Lung (tissue), 12 donors: Measurements from ENCODE around the gene LOXL1. TPM values are rescaled to one million over a fixed set of nuclear protein-coding genes. Genes with fewer than 3 reads are reported as not detected.
"Not testable (repeated sequence)": the region's sequence is repeated elsewhere in the genome, so short reads cannot be mapped to it uniquely, and the experiment has no call there.

ENCODE experiments used
- ATAC-seq: fragments of 200-7000 bp; cut with Tn5 transposase; one replicate; pipeline ENCODE4 v1.9.1; 2020; ENCODE audit warnings: moderate number of reproducible peaks; ENCODE audit not compliant: insufficient read depth, low FRiP score
- DNase-seq, 3 donors: peaks; one replicate each; pipeline ENCODE4 v3.0.0-alpha.2; 2013 to 2017
- H3K27ac ChIP-seq, 2 donors: one replicate each; pipeline ENCODE4 v1.5.1; 2013; ENCODE audit warnings: mild to moderate bottlenecking in 2 of 2, moderate library complexity in 2 of 2, control low read depth in 1 of 2, inconsistent platforms in 1 of 2, low read depth in 1 of 2, low read length in 1 of 2
- H3K27me3 ChIP-seq, 3 donors: one replicate each; pipeline ENCODE4 v1.5.1; 2013; ENCODE audit warnings: low read length in 2 of 3; ENCODE audit not compliant: control insufficient read depth in 3 of 3, insufficient read depth in 3 of 3
- H3K36me3 ChIP-seq, 4 donors: one replicate each; pipeline ENCODE4 v1.5.1; 2013; ENCODE audit warnings: low read length in 4 of 4, mild to moderate bottlenecking in 1 of 4, moderate library complexity in 1 of 4; ENCODE audit not compliant: control insufficient read depth in 4 of 4, insufficient read depth in 4 of 4
- H3K4me1 ChIP-seq, 5 donors: one replicate each; pipeline ENCODE4 v1.5.1; 2013; ENCODE audit warnings: low read length in 5 of 5, mild to moderate bottlenecking in 2 of 5, moderate library complexity in 1 of 5; ENCODE audit not compliant: control insufficient read depth in 5 of 5, insufficient read depth in 5 of 5
- H3K4me3 ChIP-seq: one replicate; pipeline ENCODE4 v1.5.1; 2013; ENCODE audit warnings: mild to moderate bottlenecking, control low read depth, moderate library complexity
- H3K9ac ChIP-seq, 2 donors: one replicate each; pipeline ENCODE4 v1.5.1; 2013; ENCODE audit warnings: low read length in 2 of 2, control low read depth in 1 of 2; ENCODE audit not compliant: insufficient read depth in 1 of 2
- H3K9me3 ChIP-seq, 4 donors: one replicate each; pipeline ENCODE4 v1.5.1; 2013; ENCODE audit warnings: low read length in 3 of 4, mild to moderate bottlenecking in 1 of 4, moderate library complexity in 1 of 4; ENCODE audit not compliant: control insufficient read depth in 4 of 4, insufficient read depth in 3 of 4
- CTCF ChIP-seq: IDR thresholded peaks from 2 replicates; pipeline ENCODE4 v1.5.1; 2012; ENCODE audit warnings: mild to moderate bottlenecking; ENCODE audit errors: control extremely low read depth, extremely low read depth
- WGBS, 2 donors: extraction: QIAGEN DNeasy Blood & Tissue Kit; methylation state at CpG; one replicate each; pipeline ENCODE4 v1.1.7; 2013; 5-methylcytosine and 5-hydroxymethylcytosine counted together
- polyA plus RNA-seq, 2 donors: library from polyadenylated mRNA; stranded (reverse); fragments of 200-250 nt; gene quantifications; one replicate each; pipeline ENCODE4 v1.2.1, GENCODE V29; 2013
- total RNA-seq, 2 donors: library from RNA; depleted of rRNA in 1 of 2; stranded (reverse); fragments of >200 nt in 1 of 2; gene quantifications; one replicate each; pipeline ENCODE4 v1.2.1, GENCODE V29; 2014 to 2021
- donor health status: control.
- donor health status: control.
- donor health status: Bipolar disorder and iron deficiency.
- donor health status: healthy.
- donor health status: DM: yes; HTN: yes; CAD: no.

LOXL1 gene
- total and polyA plus RNA-seq, 4 donors, result 9.4 to 25.3 (median 14.3) TPM

DNA sequence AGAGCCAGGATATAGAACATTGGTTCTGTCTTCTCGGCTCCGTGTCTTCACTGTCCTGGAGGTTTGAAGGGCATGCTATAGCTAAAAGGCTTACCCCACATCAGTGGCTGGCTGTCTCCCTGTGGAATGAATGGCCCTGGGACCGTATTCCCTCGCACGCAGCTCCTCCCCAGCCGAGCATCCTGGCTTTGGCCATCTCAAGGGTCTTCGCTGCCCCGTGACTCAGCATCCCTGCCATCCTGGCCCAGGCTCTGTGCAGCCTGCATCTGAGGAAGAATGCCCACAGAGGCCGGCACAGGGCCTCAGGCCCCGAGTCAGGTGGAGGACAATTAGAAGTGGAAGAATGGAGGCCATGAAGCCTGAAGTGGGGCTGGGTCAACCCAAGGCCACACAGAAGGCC, 11.0 kb downstream of the LOXL1 start:
- no peak for DNase-seq
- Histone ChIP-seq H3K9me3 (no peaks in the 10 kb centered on the region), H3K4me3 (no peak overlapping the region), H3K9ac (no peak overlapping the region), H3K36me3 (peaks cover 0 to 9% (median under 1%) of the 10 kb centered on the region in 4 donors), H3K27me3 (no peaks in the 10 kb centered on the region), H3K27ac (no peak overlapping the region), H3K4me1 (peaks cover 0 to 41% (median 21%) of the 10 kb centered on the region in 5 donors)
- ATAC-seq, result no peak
- WGBS, 2 donors, result 71 to 93% methylated on average over 9 to 10 of the region's 10 CpGs
- TF ChIP-seq CTCF, result no peak

- Histone ChIP-seq H3K9ac (no peak overlapping the region), H3K27ac (no peak overlapping the region), H3K4me3 (no peak overlapping the region), H3K9me3 (no peaks in the 10 kb centered on the region), H3K4me1 (peaks cover 0 to 41% (median 21%) of the 10 kb centered on the region in 5 donors), H3K27me3 (no peaks in the 10 kb centered on the region), H3K36me3 (peaks cover 0 to 7% (median under 1%) of the 10 kb centered on the region in 4 donors)
- ATAC-seq (no peak), DNase-seq (no peak)
- TF ChIP-seq CTCF, result no peak
- WGBS, 2 donors, result 97 to 98% methylated on average over 11 of the region's 11 CpGs
Measured at GRCh38 chr15:73937726-73938125, 11.5 kb downstream of the LOXL1 start.

GRCh38 chr15:73938516-73938915, 12.3 kb downstream of the LOXL1 start:
- whole genome bisulfite sequencing, 2 donors, result 90 to 98% methylated on average over 8 of the region's 8 CpGs
- H3K9me3 ChIP-seq, H3K27ac ChIP-seq, H3K27me3 ChIP-seq, ATAC-seq, H3K4me3 ChIP-seq, DNase-seq, H3K36me3 ChIP-seq, H3K9ac ChIP-seq: not testable (repeated sequence)
- peaks cover 0 to 41% (median 21%) of the 10 kb centered on the region in 5 donors for H3K4me1 ChIP-seq

DNA sequence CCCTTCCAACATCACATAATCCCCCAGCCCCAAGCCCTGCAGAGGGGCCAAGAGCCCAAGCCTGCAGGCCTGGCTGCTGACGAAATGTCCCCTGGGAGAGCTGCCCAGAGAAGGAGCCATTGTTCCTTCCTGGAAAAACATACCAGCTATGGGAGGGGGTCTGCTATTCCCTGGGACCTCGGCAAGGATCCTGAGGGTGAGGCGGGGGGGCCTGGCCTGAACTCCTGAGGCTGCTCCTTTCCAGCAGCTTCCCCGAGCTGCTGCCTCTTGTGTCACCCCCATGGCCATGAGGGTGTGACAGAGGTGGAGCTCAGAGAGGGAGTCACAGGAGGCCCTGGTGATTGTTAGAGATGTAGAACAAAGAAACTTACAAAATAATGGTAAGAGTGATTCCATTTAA, 12.9 kb downstream of the LOXL1 start:
- H3K36me3 ChIP-seq, result peaks cover 0 to 3% (median under 1%) of the 10 kb centered on the region in 4 donors
- WGBS, 2 donors, result 74 to 79% methylated on average over 4 of the region's 4 CpGs
- H3K27ac ChIP-seq, result no peak overlapping the region
- no peak for TF ChIP-seq CTCF
- no peaks in the 10 kb centered on the region for H3K9me3 ChIP-seq
- H3K27me3 ChIP-seq, result no peaks in the 10 kb centered on the region
- no peak overlapping the region for H3K4me3 ChIP-seq
- DNase-seq, result no peak
- no peak for ATAC-seq
- H3K9ac ChIP-seq, result no peak overlapping the region
- peaks cover 0 to 41% (median 21%) of the 10 kb centered on the region in 5 donors for H3K4me1 ChIP-seq
